ENCODE data around the gene GOLGA2.

GOLGA2 gene

GRCh38 chr9:128213746-128214497, 61.9 kb downstream of the GOLGA2 start:
- DNase-seq (ENCODE audit: low read depth in 2 of 2) = no peak

DNA sequence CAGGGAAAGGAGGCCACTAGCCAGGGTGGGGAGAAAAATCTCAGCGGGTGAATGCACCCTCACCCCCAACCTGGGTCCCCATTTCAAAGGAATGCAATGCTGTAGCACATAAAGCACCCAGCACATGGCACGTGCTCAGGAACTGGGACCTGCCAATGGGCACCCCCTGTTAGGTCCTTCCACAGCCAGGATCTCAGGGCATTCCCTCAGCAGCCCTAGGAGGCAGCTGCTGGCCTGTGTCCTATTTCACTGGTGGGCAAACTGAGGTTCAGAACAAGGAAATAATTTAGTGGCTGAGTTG, 63.9 kb downstream of the GOLGA2 start:
- DNase-seq (ENCODE audit: low read depth in 2 of 2) = no peak

GRCh38 chr9:128211186-128211980, 64.4 kb downstream of the GOLGA2 start:
- DNase-seq (ENCODE audit: low read depth in 2 of 2) = no peak

DNA sequence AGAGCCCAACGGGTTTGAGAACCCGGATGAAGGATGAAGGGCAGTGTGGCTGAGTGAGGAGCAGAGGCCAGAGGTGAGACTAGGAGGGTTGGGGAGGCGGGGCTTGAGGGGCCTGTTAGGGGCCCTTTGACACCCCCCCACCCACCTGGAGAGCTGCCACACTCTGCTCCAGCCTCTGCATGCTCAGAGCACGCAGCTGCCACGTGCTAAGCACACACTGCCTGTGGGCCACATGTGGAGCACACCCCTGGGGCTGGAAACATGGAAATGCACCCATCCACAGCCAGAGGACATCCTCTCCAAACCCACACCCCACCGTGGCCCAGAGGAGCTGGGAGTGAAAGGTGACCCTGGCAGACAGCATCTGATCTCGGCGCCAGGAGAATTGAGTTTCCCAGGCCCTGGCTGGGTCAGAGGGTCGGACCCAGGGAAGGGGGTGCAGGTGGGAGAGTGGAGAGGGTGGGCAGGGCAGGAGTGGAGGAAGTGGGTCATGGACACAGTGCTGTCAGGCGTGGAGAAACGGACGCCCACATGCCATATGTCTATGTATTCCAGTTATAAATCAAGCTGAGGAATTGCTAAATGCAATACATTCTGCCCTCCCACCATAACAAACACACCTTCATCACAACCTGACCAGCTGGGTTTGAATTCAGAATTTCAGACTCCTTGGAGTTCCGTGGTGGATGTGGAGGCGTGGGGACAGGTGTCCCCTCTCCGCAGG, 66.7 kb downstream of the GOLGA2 start:
- no peak for DNase-seq (ENCODE audit: low read depth in 2 of 2)

DNA sequence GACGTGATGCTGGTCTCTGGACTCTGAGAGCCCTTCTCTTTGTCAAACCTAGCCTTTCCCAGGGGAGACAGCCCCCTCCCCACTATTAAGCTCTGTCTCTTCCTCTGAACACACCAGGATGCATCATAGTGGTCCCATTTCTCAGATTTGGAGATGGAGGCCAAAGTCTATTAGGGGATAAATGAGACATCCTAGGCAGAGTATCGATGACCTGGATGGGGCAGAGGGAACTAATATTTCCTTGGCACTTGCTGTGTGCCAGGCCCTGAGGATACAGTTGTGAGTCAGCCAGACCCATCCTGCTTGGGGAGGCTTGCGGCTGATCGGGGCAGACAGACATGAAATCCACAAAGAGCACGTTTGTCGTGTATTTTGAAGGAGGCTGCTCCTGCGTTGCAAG, 67.4 kb downstream of the GOLGA2 start:
- no peak for DNase-seq (ENCODE audit: low read depth in 2 of 2)

DNA sequence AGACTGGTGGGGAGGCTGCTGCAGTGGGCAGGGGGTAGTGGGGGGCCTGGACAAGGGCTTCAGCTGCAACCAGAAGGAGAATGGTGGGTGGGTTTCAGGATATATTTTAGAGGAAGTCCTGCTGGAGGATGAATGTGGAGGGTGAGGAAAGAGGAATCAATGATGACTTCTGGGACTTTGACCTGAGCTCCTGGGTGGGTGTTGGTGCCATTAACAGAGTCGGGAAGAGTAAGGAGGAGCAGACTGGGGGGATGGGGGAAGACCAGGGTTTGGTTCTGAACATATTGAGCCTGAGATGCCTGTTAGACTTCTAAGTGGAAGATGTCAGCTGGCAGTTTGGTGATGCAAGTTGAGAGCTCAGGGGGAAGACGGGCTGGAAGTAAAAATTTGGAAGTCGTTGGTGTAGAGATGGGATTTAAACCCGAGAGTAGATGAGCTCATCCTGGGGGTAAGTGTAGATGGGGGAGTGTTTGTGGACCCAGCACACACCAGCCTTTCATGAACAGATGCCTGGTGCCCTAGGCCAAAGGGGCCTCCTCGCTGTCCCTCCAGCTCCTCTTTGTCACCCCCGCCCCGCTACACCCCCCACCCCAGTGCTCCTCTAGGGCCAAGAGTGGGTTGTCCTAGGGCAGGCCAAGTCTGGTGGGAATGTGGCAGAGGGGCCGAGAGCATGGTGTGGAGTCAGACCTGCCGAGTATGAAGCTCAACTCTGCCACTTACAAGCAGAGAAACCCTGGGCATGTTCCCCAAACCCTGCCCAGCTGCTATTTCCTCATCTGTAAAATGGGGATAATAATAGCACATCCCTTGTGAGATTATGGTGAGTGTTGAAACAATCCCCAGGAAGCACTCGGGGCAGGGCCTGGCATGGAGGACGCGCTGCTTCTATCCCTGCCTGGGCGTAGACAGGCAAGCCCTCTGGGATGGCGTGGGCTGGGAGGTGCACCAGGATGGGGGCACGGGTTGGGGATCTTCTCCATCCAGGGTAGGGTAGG, 68.6 kb downstream of the GOLGA2 start:
- no peak for DNase-seq (ENCODE audit: low read depth in 2 of 2)

DNA sequence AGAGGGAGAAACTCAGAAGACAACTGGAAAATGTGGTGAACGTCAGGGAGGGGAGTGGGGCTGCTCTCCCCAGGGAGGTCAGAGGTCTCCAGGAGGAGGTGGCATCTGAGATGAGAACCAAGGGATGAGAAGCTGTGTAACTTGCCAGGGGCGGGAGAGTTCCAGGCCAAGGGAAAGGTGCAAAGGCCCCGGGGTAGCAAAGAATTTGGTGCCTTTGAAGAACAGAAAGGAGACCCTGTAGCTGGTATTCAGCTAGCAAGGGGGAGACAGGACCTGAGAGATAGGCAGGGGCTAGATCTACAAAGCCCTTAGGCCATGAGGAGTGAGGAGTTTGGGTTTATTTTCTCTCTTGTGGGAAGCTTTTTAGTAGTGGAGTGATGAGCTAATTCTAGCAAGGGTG, 69.3 kb downstream of the GOLGA2 start:
- DNase-seq (ENCODE audit: low read depth in 2 of 2) = no peak
